Nephron progenitor cell (in vitro differentiated cells): ENCODE measurements around the gene TBC1D4.

Experiments used
- DNase-seq: peaks from one replicate; pipeline ENCODE4 v3.0.0; 2021
- H3K27ac Mint-ChIP-seq: 2 replicates; pipeline ENCODE4 v1.8.0; 2021; ENCODE audit warnings: mild to moderate bottlenecking, moderate library complexity, mixed read lengths
- H3K27me3 Mint-ChIP-seq: 2 replicates; pipeline ENCODE4 v1.8.0; 2021; ENCODE audit warnings: mild to moderate bottlenecking, low read depth, mixed read lengths; ENCODE audit not compliant: poor library complexity
- H3K36me3 Mint-ChIP-seq: 2 replicates; pipeline ENCODE4 v1.8.0; 2021; ENCODE audit warnings: low read depth, mixed read lengths
- H3K4me1 Mint-ChIP-seq: 2 replicates; pipeline ENCODE4 v1.8.0; 2021; ENCODE audit warnings: mixed read lengths
- H3K4me3 Mint-ChIP-seq: 2 replicates; pipeline ENCODE4 v1.8.0; 2021; ENCODE audit warnings: mild to moderate bottlenecking, moderate library complexity, mixed read lengths
- H3K9me3 Mint-ChIP-seq: 2 replicates; pipeline ENCODE4 v1.8.0; 2021; ENCODE audit warnings: mild to moderate bottlenecking, moderate library complexity, mixed read lengths
- TF ChIP-seq, protein P1 (sequence below): fragments of 200-600 bp; sonication (generic); IDR thresholded peaks from 2 replicates; pipeline ENCODE4 v1.5.0; 2021; ENCODE audit warnings: antibody characterized with exemption

Gene TBC1D4

DNA sequence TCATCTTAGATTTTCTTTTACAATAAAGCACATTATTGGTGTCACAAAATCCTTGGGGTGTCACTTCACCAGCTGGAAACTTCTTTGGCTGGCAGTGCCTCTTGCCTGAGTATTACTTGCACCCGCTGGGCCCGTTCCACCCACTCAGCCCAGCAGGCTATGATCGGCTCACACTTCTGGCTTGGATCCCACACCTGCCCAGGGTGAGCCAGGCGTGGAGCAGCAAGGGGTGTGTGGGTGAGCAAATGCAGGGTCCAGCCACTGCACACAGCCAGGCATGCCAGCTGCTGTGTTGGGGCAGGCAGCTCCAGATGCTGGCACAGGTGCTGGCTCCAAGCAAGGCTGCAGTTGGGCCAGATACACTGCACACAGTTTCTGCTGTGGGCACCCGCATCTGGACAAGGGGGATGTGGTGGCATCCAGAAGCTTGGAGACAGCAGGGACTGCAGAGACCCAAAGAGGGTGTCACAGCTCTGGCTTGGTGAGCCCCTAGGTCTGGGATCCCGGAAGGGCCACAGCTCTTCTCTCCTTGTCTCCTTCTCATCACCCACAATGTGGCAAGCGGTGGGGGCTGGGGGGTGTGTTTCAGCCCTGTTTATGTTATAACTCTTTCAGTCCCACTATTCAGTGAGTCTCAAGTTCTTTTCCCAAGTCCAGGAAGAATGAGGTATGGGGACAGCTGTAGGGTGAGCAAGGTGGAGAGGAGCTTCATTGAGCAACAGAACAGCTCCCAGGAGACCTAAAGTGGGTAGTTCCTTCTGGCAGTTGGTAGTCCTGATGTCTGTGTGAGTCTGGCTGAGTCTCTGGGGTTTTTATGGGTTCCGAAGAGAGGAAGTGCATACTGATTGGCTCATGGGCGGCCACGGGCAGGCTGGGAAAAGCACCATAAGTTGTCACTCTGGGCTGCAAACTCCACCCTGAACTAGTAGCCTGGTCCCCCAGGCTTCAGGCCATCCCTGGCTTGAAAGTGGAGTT lies 25.3 kb upstream of the TBC1D4 start:
- Mint-ChIP-seq H3K27me3 (peaks cover 5% of the 10 kb centered on the region), H3K36me3 (no peaks in the 10 kb centered on the region), H3K4me3 (no peak overlapping the region), H3K9me3 (peaks cover 3% of the 10 kb centered on the region), H3K27ac (no peak overlapping the region), H3K4me1 (no peaks in the 10 kb centered on the region)
- no peak for DNase-seq
- TF ChIP-seq, protein P1, sequence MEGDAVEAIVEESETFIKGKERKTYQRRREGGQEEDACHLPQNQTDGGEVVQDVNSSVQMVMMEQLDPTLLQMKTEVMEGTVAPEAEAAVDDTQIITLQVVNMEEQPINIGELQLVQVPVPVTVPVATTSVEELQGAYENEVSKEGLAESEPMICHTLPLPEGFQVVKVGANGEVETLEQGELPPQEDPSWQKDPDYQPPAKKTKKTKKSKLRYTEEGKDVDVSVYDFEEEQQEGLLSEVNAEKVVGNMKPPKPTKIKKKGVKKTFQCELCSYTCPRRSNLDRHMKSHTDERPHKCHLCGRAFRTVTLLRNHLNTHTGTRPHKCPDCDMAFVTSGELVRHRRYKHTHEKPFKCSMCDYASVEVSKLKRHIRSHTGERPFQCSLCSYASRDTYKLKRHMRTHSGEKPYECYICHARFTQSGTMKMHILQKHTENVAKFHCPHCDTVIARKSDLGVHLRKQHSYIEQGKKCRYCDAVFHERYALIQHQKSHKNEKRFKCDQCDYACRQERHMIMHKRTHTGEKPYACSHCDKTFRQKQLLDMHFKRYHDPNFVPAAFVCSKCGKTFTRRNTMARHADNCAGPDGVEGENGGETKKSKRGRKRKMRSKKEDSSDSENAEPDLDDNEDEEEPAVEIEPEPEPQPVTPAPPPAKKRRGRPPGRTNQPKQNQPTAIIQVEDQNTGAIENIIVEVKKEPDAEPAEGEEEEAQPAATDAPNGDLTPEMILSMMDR = no peak

DNA sequence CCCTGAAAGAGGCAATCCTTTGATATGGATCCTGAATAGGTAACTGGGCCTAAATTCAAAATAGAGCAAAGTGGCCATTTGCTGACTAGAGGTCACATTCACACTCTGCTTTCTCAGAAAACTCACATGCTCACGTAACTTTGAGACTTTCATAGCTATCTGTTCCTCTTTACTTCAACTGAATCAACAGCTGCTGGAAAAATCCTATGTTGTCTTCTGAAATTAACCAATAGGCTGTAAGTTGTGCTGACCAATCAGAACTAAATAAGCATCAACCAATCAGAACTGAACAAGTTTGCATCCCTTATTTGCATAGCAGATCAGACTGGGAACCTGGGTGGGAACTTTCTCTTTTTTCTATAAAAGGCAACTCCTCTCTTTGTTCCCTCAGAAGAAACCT lies 24.0 kb upstream of the TBC1D4 start:
- H3K4me1 Mint-ChIP-seq = no peaks in the 10 kb centered on the region
- H3K4me3 Mint-ChIP-seq = no peak overlapping the region
- H3K9me3 Mint-ChIP-seq = peaks cover 3% of the 10 kb centered on the region
- no peak overlapping the region for H3K27ac Mint-ChIP-seq
- H3K36me3 Mint-ChIP-seq = no peaks in the 10 kb centered on the region
- no peak for DNase-seq
- peaks cover 5% of the 10 kb centered on the region for H3K27me3 Mint-ChIP-seq
- TF ChIP-seq, protein P1 = no peak

DNA sequence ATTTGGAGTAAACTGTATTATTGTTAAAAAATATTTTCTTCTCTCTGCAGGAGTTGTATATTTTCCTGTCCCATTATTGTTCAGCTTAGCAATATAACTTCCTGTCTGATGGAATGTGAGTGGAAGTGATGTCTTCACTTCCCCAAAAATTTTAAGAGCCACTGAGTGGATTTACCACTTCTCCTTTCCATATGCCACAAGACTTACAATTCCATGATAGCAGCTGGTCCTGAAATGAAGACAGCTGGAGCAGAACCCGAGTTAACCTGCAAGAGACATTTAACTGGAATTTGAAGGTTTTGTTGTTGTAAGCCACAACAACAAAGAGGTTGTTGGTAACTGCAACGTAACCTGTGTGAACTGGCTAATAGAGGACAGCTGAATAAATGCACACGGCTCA lies 23.4 kb upstream of the TBC1D4 start:
- peaks cover 5% of the 10 kb centered on the region for H3K27me3 Mint-ChIP-seq
- no peaks in the 10 kb centered on the region for H3K36me3 Mint-ChIP-seq
- no peak overlapping the region for H3K27ac Mint-ChIP-seq
- TF ChIP-seq, protein P1 = no peak
- H3K4me1 Mint-ChIP-seq = no peaks in the 10 kb centered on the region
- peaks cover 3% of the 10 kb centered on the region for H3K9me3 Mint-ChIP-seq
- H3K4me3 Mint-ChIP-seq = no peak overlapping the region
- DNase-seq = no peak

DNA sequence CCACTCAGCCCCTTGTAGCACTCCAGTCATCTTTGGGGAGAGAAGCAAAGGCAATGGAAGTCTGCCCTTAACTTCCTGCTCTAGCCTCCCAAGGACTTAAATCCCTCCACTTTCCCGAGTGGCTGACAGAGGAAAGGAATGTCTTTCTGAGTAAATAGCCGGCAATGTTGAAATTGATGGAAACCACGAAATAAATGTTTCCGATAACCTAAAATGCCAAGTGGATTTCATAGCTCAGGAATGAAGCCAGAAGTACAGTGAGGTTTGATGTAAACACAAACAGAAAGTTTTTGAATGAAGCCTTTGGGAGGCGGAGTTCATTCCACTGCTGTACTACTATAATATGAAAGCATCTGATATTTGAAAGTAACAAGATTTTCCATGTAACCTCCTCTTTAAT lies 14.0 kb upstream of the TBC1D4 start:
- no peaks in the 10 kb centered on the region for H3K36me3 Mint-ChIP-seq
- H3K27ac Mint-ChIP-seq = no peak overlapping the region
- peaks cover 4% of the 10 kb centered on the region for H3K27me3 Mint-ChIP-seq
- no peak for DNase-seq
- H3K9me3 Mint-ChIP-seq = no peaks in the 10 kb centered on the region
- TF ChIP-seq, protein P1 = no peak
- no peaks in the 10 kb centered on the region for H3K4me1 Mint-ChIP-seq
- H3K4me3 Mint-ChIP-seq = no peak overlapping the region

DNA sequence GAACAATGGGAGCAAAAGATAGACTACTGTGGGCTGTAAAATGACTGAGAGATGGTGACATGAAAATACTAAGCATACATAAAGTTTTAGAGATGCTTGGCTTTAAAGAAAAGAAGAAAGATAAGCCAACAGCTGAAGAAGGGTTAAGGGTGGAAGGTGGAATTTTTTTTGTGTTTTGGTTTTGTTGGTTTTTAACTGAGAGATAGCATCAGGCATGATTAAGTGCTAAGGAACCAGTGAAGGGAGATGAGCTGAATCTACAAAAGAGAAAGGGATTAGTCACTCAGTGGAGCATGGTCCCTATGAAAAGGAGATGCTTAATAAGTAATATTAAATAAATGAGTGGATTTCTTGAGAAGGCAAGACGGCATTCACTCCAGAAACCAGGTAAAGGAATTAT lies 12.5 kb upstream of the TBC1D4 start:
- no peaks in the 10 kb centered on the region for H3K9me3 Mint-ChIP-seq
- no peak for DNase-seq
- H3K27ac Mint-ChIP-seq = no peak overlapping the region
- no peak overlapping the region for H3K4me3 Mint-ChIP-seq
- H3K27me3 Mint-ChIP-seq = peaks cover 4% of the 10 kb centered on the region
- H3K4me1 Mint-ChIP-seq = no peaks in the 10 kb centered on the region
- H3K36me3 Mint-ChIP-seq = no peaks in the 10 kb centered on the region
- TF ChIP-seq, protein P1 = no peak

DNA sequence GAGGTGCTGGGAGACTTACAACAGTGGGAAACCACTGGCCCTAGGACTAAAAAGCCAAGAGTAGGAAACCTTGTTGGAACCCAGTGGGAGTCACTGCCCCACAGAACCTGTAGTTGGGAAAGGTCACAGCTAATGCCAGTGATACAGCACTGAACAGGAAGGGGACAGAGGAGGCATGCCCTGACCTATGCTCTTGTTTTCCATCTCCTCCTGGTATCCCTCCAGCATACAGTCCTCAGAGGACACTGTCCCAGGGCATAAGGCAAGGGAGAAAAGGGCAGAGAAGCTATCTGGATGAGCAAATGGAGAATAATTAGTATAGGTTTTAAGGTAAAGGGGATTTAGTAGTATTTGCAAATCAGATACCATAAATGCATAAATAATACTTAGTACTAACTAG lies 11.2 kb upstream of the TBC1D4 start:
- Mint-ChIP-seq H3K27me3 (peaks cover 4% of the 10 kb centered on the region), H3K36me3 (no peaks in the 10 kb centered on the region), H3K27ac (no peak overlapping the region), H3K9me3 (no peaks in the 10 kb centered on the region), H3K4me1 (no peaks in the 10 kb centered on the region), H3K4me3 (no peak overlapping the region)
- TF ChIP-seq, protein P1 = no peak
- no peak for DNase-seq
